ENCODE data around the gene TBC1D12.

The TBC1D12 gene

DNA sequence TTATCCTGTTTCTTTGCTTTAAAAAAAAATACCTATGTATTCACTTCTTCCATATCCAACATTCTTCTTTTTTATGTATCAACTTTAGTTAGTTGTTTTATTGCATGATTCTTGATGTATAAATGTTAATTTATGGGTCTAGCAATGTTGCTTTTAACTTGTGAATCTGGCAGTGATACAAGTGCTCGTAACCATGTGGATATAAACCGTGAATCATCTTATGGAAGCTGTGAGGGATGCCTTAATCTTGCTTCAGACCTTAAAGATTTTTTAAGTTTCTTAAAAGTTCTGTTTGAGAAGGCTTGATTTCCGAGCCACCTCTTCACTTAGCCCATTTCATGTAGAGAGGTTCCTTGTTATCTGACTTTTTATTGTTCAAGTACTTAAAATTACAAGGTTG lies 169.2 kb downstream of the TBC1D12 start:
- Histone ChIP-seq H3K79me2 (ENCODE audit: insufficient read depth, low read depth) (no peaks in the 10 kb centered on the region), H3K4me1 (ENCODE audit: low read depth, poor library complexity, severe bottlenecking) (peaks cover 6% of the 10 kb centered on the region), H3K27ac (no peak overlapping the region), H3K36me3 (ENCODE audit: insufficient read depth) (peaks cover 4% of the 10 kb centered on the region; the same call in 1 of the 2 replicates), H3K9ac (no peak overlapping the region), H3K4me3 (IDR thresholded peaks at IDR 0.05; ENCODE audit: insufficient read depth, low read depth, low read length) (no peak overlapping the region), H3K27me3 (ENCODE audit: insufficient read depth, low read depth) (no peaks in the 10 kb centered on the region), H4K20me1 (ENCODE audit: insufficient read depth) (no peaks in the 10 kb centered on the region), H3K4me2 (no peak overlapping the region), H2AFZ (ENCODE audit: low read depth) (no peak overlapping the region)
- TF ChIP-seq, protein P1, sequence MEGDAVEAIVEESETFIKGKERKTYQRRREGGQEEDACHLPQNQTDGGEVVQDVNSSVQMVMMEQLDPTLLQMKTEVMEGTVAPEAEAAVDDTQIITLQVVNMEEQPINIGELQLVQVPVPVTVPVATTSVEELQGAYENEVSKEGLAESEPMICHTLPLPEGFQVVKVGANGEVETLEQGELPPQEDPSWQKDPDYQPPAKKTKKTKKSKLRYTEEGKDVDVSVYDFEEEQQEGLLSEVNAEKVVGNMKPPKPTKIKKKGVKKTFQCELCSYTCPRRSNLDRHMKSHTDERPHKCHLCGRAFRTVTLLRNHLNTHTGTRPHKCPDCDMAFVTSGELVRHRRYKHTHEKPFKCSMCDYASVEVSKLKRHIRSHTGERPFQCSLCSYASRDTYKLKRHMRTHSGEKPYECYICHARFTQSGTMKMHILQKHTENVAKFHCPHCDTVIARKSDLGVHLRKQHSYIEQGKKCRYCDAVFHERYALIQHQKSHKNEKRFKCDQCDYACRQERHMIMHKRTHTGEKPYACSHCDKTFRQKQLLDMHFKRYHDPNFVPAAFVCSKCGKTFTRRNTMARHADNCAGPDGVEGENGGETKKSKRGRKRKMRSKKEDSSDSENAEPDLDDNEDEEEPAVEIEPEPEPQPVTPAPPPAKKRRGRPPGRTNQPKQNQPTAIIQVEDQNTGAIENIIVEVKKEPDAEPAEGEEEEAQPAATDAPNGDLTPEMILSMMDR (conservative IDR thresholded peaks at IDR 0.05; ENCODE audit: low read depth, low read length) = no peak

DNA sequence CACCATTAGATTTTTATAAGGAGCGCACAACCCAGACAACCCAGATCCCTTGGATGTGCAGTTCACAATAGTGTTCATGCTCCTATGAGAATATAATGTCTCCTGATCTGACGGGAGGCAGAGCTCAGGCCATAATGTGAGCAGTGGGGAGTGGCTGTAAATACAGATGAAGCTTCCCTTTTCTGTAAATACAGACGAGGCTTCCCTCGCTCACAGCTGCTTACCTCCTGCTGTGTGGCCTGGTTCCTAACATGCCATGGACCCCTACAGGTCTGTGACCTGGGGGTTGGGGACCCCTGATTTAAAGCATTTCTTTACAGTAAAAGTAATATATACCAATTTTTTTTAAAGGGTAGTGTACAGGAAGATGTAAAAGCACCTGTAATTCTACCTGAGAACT lies 176.4 kb downstream of the TBC1D12 start:
- Histone ChIP-seq H3K4me1 (ENCODE audit: low read depth, poor library complexity, severe bottlenecking) (no peaks in the 10 kb centered on the region), H3K4me2 (no peak overlapping the region), H3K36me3 (ENCODE audit: insufficient read depth) (no peaks in the 10 kb centered on the region), H4K20me1 (ENCODE audit: insufficient read depth) (no peaks in the 10 kb centered on the region), H2AFZ (ENCODE audit: low read depth) (no peak overlapping the region), H3K27ac (no peak overlapping the region), H3K9ac (no peak overlapping the region), H3K79me2 (ENCODE audit: insufficient read depth, low read depth) (no peaks in the 10 kb centered on the region), H3K4me3 (IDR thresholded peaks at IDR 0.05; ENCODE audit: insufficient read depth, low read depth, low read length) (no peak overlapping the region), H3K27me3 (ENCODE audit: insufficient read depth, low read depth) (no peaks in the 10 kb centered on the region)
- TF ChIP-seq, protein P1 (conservative IDR thresholded peaks at IDR 0.05; ENCODE audit: low read depth, low read length) = no peak

DNA sequence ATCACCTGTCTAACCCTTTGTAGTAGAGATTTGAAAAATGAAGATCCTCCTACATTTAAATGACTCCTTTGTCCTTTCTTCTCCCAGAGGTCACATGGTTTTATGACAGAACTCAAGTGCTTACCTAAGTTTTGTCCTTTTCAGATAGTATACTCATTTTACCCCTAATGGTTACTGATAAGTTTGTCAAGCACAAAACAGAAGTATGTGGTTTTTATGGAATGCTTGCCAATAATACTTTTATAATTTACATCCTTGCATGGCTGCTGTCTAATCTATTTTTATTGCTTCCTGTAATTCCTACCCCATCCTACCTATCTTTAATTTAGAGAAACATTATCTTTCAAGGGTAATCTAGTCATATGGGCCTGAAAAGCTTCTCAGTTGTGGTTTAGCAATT lies 180.8 kb downstream of the TBC1D12 start:
- Histone ChIP-seq H3K27me3 (ENCODE audit: insufficient read depth, low read depth) (no peaks in the 10 kb centered on the region), H3K4me1 (ENCODE audit: low read depth, poor library complexity, severe bottlenecking) (no peaks in the 10 kb centered on the region), H3K36me3 (ENCODE audit: insufficient read depth) (no peaks in the 10 kb centered on the region), H3K79me2 (ENCODE audit: insufficient read depth, low read depth) (no peaks in the 10 kb centered on the region), H3K27ac (no peak overlapping the region), H4K20me1 (ENCODE audit: insufficient read depth) (no peaks in the 10 kb centered on the region), H3K4me2 (no peak overlapping the region), H3K9ac (no peak overlapping the region), H2AFZ (ENCODE audit: low read depth) (no peak overlapping the region), H3K4me3 (IDR thresholded peaks at IDR 0.05; ENCODE audit: insufficient read depth, low read depth, low read length) (no peak overlapping the region)
- TF ChIP-seq, protein P1 (conservative IDR thresholded peaks at IDR 0.05; ENCODE audit: low read depth, low read length) = no peak
